NCI-H524 treated with DMSO at 0.1 percent for 48 hours (cell line): ENCODE measurements around the gene NKAIN2.

Experiments
- DNase-seq: peaks from one replicate; lab custom pipeline; 2025; lab: John Stamatoyannopoulos, UW

Gene NKAIN2

DNA sequence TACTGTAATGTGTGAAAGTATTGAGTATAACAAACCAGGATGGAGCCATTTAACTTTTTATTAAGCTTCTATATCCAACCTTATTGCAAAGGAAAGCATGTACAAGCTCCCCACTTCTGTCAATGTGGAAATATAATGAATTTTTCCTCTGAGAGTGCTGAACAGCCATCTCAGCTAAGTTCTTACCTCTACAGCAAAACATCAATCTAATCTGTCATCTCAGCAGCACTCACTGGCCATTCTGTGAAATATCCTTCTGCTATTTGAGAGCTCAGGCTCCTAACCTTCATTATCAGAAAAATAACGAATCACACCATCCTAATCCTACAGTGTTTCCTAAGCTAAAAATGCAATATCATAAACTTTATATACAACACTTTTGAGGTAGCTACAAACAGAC lies 964.6 kb downstream of the NKAIN2 start:
- no peak for DNase-seq

DNA sequence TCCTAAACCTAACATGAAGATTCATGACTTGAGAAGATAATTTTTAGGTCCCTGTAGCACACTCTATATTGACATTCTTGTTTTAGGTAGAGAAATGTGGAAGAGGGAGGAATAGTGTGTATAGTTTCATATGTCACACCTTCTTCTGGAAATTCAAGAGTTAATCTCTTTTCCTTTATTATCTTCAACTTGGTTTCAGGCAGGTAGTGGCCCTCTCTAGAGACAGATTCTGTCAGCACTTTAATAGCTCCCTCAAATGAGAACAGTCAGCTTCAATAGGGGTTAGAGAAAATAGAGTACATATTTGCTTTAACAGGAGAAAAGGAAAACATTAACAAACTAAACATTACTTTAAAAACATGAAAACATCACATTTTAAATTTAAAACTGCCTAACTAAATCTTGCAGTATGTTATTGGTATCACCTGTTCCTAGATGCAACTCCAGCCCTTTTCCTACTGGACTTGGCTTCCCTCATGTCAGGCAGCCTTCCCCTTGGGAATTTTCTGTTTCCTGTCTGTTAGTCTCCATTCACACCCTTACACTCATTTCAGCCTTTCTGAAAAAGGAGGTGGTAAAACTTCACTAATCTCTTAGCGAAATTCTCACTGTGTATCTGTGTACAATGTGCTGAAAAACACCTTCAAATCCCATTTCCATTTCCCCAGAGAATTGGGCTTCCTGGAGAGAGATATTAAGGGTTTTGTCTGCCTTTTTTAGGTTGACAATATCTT lies 966.3 kb downstream of the NKAIN2 start:
- no peak for DNase-seq

DNA sequence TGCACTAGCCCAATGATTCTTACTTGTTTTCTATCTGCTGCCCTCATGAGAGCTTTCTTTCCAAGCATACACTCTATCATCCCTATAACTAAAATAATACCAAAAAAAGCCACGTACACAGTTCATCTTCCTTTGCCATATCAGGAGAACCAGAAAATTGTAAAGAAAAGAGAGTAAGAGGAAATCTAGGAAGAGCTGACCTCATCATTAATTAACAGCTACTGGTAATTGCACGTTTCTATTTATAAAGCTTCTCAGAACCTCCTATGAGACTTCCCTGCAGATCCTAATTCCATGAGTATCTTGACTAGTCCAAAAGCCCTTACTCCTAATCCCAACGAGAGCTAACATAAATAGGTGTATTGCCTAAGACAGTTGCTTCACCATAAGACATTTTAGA lies 967.1 kb downstream of the NKAIN2 start:
- DNase-seq = no peak

GRCh38 chr6:124772733-124773319 lies 969.2 kb downstream of the NKAIN2 start:
- no peak for DNase-seq

DNA sequence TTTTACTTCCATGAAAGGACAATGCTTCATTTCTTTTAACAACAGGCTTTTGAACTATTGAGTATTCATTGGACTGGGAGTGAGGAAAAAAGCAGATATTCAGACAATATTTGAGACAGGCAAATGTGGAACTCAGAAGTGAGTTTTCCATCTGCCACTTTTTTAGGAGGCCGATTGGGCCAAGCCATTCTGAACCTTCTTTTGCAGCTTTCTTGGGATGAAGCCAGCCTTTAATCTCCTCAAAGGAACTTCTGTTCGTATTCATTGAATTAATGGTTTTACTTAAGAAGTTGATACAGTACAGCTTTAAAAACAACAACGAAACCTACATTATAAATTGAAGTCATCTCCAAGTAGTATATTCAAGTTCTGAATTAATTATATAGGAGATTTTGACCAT lies 971.5 kb downstream of the NKAIN2 start:
- no peak for DNase-seq

GRCh38 chr6:124777863-124778262 lies 974.2 kb downstream of the NKAIN2 start:
- DNase-seq = no peak

- no peak for DNase-seq
These were observed 977.0 kb downstream of the NKAIN2 start for GRCh38 chr6:124780623-124781022.

DNA sequence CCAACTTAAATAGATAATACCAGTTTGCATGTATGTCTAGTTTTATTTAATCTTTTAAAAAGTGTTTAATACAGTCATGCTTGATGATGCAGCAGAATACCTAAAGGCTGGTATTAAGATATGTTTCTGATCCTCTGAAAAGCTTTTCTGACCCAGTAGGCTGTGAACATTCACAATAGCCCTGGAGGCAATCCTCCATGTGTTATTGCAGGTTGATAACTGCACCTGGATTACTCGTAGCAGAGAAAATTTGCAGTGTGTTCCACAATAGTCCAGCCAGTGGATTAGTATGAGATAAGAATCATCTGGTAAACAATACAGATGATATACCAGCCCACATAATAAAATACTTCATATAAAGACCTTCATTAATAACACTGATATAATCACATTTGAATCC lies 979.7 kb downstream of the NKAIN2 start:
- no peak for DNase-seq

- no peak for DNase-seq
These were observed 987.5 kb downstream of the NKAIN2 start for GRCh38 chr6:124791156-124791555.

DNA sequence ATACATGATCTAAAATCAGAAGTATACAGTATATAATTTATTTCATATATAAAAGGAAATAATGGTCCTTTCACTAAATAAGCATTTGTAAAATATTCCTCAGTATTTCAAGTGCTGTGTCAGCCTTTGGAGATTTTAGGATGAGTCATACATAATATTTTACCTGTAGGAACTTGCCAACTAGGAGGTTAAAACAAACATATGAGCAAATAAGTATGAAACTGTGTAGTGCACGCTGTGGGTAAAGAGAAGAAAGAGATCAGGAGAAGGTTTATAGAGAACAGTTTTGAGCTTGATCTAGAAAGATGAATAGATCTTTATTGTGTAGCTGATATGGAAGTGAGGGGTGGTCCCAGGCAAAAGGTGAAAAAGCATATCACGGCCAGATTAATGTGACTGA lies 988.7 kb downstream of the NKAIN2 start:
- DNase-seq = no peak

- DNase-seq = no peak
These were observed 989.7 kb downstream of the NKAIN2 start for GRCh38 chr6:124793398-124793797.

DNA sequence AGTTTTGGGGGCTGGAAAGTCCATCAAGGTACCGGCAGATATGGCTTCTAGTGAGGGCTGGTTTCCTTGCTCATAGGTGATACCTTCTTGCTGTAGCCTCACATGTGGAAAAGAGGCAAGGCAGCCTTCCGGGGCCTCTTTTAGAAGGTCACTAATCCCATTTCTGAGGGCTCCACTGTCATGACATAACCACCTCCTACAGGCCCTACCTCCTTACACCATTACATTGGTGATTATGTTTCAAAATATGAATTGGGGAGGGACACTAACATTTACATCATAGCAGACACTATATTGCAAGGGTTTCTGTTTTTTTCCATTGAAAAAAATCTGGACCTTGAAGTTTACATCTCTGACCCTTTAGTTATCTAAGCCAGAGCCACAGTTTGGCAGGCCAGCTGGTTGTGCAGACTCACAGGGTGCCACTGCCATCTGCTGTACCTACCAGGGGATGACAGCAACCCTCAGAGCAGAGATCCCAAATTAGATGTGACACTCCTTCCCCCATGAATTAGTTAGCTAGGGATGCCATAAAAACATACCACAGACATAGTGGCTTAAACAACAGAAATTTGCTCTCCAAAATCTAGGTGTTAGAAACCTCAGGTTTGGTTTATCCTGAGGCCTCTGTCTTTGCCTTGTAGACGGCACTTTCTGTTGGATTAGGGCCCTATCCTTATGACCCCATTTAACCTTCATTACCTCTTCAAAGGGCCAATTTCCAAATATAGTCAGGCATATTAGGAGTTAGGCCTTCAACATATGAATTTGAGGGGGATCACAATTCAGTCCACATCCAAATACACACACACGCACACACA lies 992.2 kb downstream of the NKAIN2 start:
- no peak for DNase-seq

DNA sequence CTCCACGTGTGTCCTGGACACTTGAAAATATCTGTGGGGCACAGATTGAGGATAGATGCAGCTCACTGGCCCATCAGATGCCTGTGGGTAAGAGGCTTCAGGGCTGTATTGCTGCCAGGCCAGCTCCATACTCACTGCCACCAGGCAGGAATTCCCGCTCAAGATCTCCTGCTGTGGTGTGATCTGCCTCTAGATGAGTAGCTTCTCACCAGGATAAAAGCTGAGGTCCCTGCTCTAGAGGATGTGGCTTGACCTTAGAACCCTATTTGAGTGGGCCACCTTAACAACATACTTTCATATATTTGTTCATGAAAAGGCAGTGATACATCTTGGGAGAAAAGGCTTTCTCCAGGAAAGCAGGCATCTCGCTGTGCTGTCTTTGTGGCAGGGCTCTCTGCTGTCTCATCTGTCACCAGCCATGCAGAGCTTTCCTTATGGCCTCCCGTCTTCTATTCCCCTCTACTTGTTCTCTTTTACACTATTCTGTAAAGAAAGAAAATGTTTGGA lies 992.9 kb downstream of the NKAIN2 start:
- no peak for DNase-seq

DNA sequence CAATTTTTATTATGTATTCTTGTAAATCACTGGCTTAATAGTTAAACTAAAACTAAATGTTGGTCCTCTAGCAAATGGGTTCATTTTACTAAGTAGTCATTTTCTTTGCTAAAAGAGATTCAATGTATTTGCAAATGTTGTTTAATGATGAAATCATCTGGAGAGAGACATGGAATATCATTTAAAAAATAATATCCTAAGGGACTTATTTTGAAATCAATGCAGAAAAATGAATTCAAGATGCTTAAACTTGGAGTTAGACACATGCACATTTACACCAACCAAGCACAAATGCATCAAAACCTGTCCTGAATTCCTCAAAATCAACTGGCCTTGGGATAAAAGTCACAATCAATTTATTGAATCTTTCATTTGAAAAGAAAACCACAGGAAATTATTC lies 993.6 kb downstream of the NKAIN2 start:
- no peak for DNase-seq

- no peak for DNase-seq
These were observed 995.4 kb downstream of the NKAIN2 start for GRCh38 chr6:124798942-124799496.

DNA sequence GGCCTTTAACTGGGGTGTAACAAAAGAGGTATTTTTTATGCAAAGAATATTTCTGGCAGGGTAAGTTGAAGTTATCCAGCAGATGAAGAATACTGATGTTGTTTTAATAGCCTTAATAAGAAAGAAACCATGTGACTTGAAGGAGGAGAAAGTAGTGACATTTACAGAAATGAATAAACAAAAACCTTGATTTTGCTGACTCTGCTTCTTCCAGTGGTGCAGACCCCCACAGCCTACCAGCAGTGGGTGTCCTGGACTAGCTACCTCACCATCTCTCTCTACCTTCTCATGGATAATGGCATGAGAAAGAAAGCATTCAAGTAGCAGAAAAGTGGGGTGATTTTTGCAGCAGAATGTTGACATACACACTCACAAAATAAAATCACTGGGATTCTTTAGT lies 996.0 kb downstream of the NKAIN2 start:
- DNase-seq = no peak

DNA sequence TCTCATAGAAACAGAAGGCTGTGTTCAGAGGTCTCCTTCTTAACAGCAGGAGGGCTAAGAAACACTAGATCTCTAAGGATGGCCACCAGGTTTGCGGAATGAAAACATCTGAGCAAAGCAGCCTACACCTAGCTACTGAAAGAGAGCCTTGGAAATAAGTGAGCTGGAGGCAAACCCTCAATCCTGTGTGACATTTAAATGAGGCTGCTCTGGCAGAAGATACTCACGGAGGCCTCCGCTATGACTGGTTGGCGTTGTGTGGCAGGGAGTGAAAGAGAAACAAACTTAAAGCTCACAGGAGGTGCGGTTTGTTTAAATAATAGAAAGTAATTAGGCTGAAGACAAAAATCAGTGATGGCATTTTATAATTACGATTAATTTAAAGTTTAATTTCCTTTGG lies 996.6 kb downstream of the NKAIN2 start:
- no peak for DNase-seq

DNA sequence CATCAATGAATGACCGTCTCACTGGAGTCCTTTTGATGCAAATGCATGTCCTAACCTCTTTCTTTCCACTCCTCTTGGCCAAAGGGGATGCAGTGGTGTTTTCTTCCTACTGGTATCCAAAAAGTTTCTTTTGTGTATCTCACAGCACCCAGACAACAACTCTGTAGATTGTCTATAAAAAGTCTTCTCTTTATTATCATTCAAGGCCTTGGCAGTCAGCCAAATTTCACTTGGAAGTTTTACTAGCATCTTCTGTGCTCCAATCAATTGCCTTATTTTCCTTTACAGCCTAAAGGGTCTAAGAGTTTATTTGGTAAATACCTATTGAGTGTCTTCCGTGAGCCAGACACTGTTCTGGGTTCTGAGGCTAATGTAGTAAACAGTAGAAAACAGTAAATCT lies 1008.4 kb downstream of the NKAIN2 start:
- no peak for DNase-seq

DNA sequence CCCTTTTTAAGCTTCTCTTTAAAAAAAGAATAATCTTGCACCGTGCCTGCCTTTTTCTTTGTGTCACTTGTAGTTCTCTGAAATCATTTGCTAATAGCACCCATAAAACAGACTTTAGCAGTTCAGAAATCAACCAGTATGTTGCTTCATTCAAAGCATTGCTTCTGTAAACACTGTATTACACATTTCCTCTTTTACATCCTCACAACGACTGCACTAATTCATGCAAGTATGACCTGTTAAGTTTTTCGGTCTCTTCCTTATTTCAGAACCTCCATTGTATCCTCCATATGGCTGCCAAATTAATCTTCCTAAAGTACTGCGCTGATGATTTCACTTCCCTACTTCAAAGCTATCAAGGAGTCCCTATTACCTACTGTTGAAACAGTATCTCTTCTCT lies 1015.7 kb downstream of the NKAIN2 start:
- peak; percentile 94 for DNase-seq

DNA sequence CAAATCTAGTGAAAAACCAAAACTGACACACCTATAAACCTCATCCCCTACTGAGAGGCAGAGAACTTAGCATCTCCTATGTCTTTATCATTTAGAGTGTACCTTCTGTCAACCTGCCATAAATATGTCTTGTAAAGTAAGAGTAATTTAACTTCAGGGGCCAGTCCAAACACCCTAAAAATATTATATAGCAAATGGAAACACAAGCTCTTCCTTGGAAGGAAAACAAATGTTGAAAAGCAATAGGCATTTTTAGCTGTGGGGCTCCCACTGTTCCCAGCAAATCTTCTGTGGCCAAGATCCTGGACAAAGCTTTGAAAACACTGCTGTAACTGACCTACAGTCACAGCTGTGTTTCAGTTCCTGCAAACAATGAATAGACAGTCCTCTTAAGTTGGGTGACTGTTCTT lies 1018.5 kb downstream of the NKAIN2 start:
- no peak for DNase-seq

- DNase-seq = no peak
These were observed 1019.1 kb downstream of the NKAIN2 start for GRCh38 chr6:124822721-124823120.

GRCh38 chr6:124823240-124824111 lies 1019.8 kb downstream of the NKAIN2 start:
- no peak for DNase-seq
